GM12874 (cell line): ENCODE measurements around the gene CA10.

Source experiments
- CTCF ChIP-seq: IDR thresholded peaks from 2 replicates; pipeline ENCODE4 v1.5.1; 2011; ENCODE audit warnings: low read depth, mild to moderate bottlenecking, control low read depth, low read length, moderate library complexity; ENCODE audit not compliant: insufficient read depth

The CA10 gene

GRCh38 chr17:52170963-52171572, 12.6 kb upstream of the CA10 start:
- peak; percentile 46; the same call in 1 of the 2 replicates for TF ChIP-seq CTCF

GRCh38 chr17:52160136-52160567, 1.6 kb upstream of the CA10 start:
- TF ChIP-seq CTCF, result no peak

GRCh38 chr17:52159246-52160135, 977 bp upstream of the CA10 start:
- TF ChIP-seq CTCF, result no peak

GRCh38 chr17:52157603-52158449, 688 bp downstream of the CA10 start:
- TF ChIP-seq CTCF, result no peak

GRCh38 chr17:52156576-52157570, 1.6 kb downstream of the CA10 start:
- no peak for TF ChIP-seq CTCF

- TF ChIP-seq CTCF, result no peak
Observed at GRCh38 chr17:52155301-52155700, 3.2 kb downstream of the CA10 start.
